ENCODE measurements around the gene AP3D1. TPM values are rescaled to one million over a fixed set of nuclear protein-coding genes. Genes with fewer than 3 reads are reported as not detected.

AP3D1 gene
- total RNA-seq, 2 donors from 2014 or later: 82.2 to 86.0 TPM

- Mint-ChIP-seq H3K36me3 (ENCODE audit: low read depth) (no peaks in the 10 kb centered on the region), H3K27me3 (no peaks in the 10 kb centered on the region), H3K4me3 (no peak overlapping the region), H3K27ac (peak overlapping the region; percentile 54), H3K4me1 (peaks cover 18% of the 10 kb centered on the region)
- DNase-seq (no peak), ATAC-seq (no peak)
- no peaks in the 10 kb centered on the region for H3K9me3 ChIP-seq (ENCODE audit: control insufficient read depth, low read length, poor library complexity, severe bottlenecking)
These were observed 22.6 kb upstream of the AP3D1 start for GRCh38 chr19:2173767-2174577.

- H3K9me3 ChIP-seq (ENCODE audit: control insufficient read depth, low read length, poor library complexity, severe bottlenecking): no peaks in the 10 kb centered on the region
- Mint-ChIP-seq H3K27me3 (no peaks in the 10 kb centered on the region), H3K27ac (peak overlapping the region; percentile 54), H3K4me1 (peaks cover 24% of the 10 kb centered on the region), H3K4me3 (no peak overlapping the region), H3K36me3 (ENCODE audit: low read depth) (no peaks in the 10 kb centered on the region)
- ATAC-seq (no peak), DNase-seq (no peak)
These were observed 22.0 kb upstream of the AP3D1 start for GRCh38 chr19:2173388-2173766.

GRCh38 chr19:2171349-2172145, 20.2 kb upstream of the AP3D1 start:
- Mint-ChIP-seq H3K27me3 (no peaks in the 10 kb centered on the region), H3K4me1 (peaks cover 29% of the 10 kb centered on the region), H3K4me3 (peak overlapping the region; percentile 28), H3K27ac (peak overlapping the region; percentile 82), H3K36me3 (ENCODE audit: low read depth) (no peaks in the 10 kb centered on the region)
- ATAC-seq (peak; percentile 96), DNase-seq (peak; percentile 66 to 81 (median 77))
- H3K9me3 ChIP-seq (ENCODE audit: control insufficient read depth, low read length, poor library complexity, severe bottlenecking): no peaks in the 10 kb centered on the region

- Mint-ChIP-seq H3K27ac (peak overlapping the region; percentile 82), H3K4me1 (peaks cover 26% of the 10 kb centered on the region)
These were observed 19.6 kb upstream of the AP3D1 start for GRCh38 chr19:2170987-2171348.

GRCh38 chr19:2170219-2170618, 18.9 kb upstream of the AP3D1 start:
- no peak for ATAC-seq
- DNase-seq: no peak
- H3K4me1 Mint-ChIP-seq: peaks cover 31% of the 10 kb centered on the region
- no peak overlapping the region for H3K4me3 Mint-ChIP-seq
- H3K36me3 Mint-ChIP-seq (ENCODE audit: low read depth): no peaks in the 10 kb centered on the region
- H3K9me3 ChIP-seq (ENCODE audit: control insufficient read depth, low read length, poor library complexity, severe bottlenecking): no peaks in the 10 kb centered on the region
- H3K27me3 Mint-ChIP-seq: no peaks in the 10 kb centered on the region
- peak overlapping the region; percentile 82 for H3K27ac Mint-ChIP-seq

More at GRCh38 chr19:2170987-2171348, 19.6 kb upstream of the AP3D1 start:
- no peaks in the 10 kb centered on the region for H3K9me3 ChIP-seq (ENCODE audit: control insufficient read depth, low read length, poor library complexity, severe bottlenecking)
- Mint-ChIP-seq H3K36me3 (ENCODE audit: low read depth) (no peaks in the 10 kb centered on the region), H3K4me3 (peak overlapping the region; percentile 28), H3K27me3 (no peaks in the 10 kb centered on the region)
- ATAC-seq (peak; percentile 17), DNase-seq (no peak)

GRCh38 chr19:2168619-2169424, 17.5 kb upstream of the AP3D1 start:
- Mint-ChIP-seq H3K4me3 (peak overlapping the region; percentile 74), H3K4me1 (peaks cover 31% of the 10 kb centered on the region), H3K27me3 (no peaks in the 10 kb centered on the region), H3K36me3 (ENCODE audit: low read depth) (no peaks in the 10 kb centered on the region), H3K27ac (peak overlapping the region; percentile 91)
- ATAC-seq (peak; percentile 36), DNase-seq (peak; percentile 28 to 36 (median 31))
- H3K9me3 ChIP-seq (ENCODE audit: control insufficient read depth, low read length, poor library complexity, severe bottlenecking): no peaks in the 10 kb centered on the region

- ATAC-seq: no peak
- no peak for DNase-seq
- Mint-ChIP-seq H3K36me3 (ENCODE audit: low read depth) (no peaks in the 10 kb centered on the region), H3K4me3 (peak overlapping the region; percentile 74), H3K27me3 (no peaks in the 10 kb centered on the region), H3K4me1 (peaks cover 31% of the 10 kb centered on the region), H3K27ac (peak overlapping the region; percentile 91)
- no peaks in the 10 kb centered on the region for H3K9me3 ChIP-seq (ENCODE audit: control insufficient read depth, low read length, poor library complexity, severe bottlenecking)
These were observed 16.7 kb upstream of the AP3D1 start for GRCh38 chr19:2167896-2168618.

GRCh38 chr19:2166741-2167738, 15.7 kb upstream of the AP3D1 start:
- Mint-ChIP-seq H3K4me3 (peak overlapping the region; percentile 50), H3K27me3 (no peaks in the 10 kb centered on the region), H3K4me1 (peaks cover 31% of the 10 kb centered on the region), H3K27ac (no peak overlapping the region), H3K36me3 (ENCODE audit: low read depth) (no peaks in the 10 kb centered on the region)
- no peaks in the 10 kb centered on the region for H3K9me3 ChIP-seq (ENCODE audit: control insufficient read depth, low read length, poor library complexity, severe bottlenecking)
- DNase-seq (no peak), ATAC-seq (no peak)

GRCh38 chr19:2164020-2164998, 12.9 kb upstream of the AP3D1 start:
- no peak for DNase-seq
- Mint-ChIP-seq H3K36me3 (ENCODE audit: low read depth) (no peaks in the 10 kb centered on the region), H3K4me1 (peaks cover 24% of the 10 kb centered on the region), H3K27me3 (no peaks in the 10 kb centered on the region), H3K4me3 (peak overlapping the region; percentile 94), H3K27ac (peak overlapping the region; percentile 51)
- H3K9me3 ChIP-seq (ENCODE audit: control insufficient read depth, low read length, poor library complexity, severe bottlenecking): no peaks in the 10 kb centered on the region
- peak; percentile 44 for ATAC-seq

GRCh38 chr19:2160379-2160778, 9.0 kb upstream of the AP3D1 start:
- H3K9me3 ChIP-seq (ENCODE audit: control insufficient read depth, low read length, poor library complexity, severe bottlenecking): no peaks in the 10 kb centered on the region
- DNase-seq (no peak), ATAC-seq (no peak)
- Mint-ChIP-seq H3K4me1 (peaks cover 13% of the 10 kb centered on the region), H3K27me3 (no peaks in the 10 kb centered on the region), H3K36me3 (ENCODE audit: low read depth) (no peaks in the 10 kb centered on the region), H3K27ac (no peak overlapping the region), H3K4me3 (no peak overlapping the region)

GRCh38 chr19:2157452-2157851, 6.1 kb upstream of the AP3D1 start:
- H3K36me3 Mint-ChIP-seq (ENCODE audit: low read depth): no peaks in the 10 kb centered on the region
- H3K27ac Mint-ChIP-seq: peak overlapping the region; percentile 4
- ATAC-seq: no peak
- H3K9me3 ChIP-seq (ENCODE audit: control insufficient read depth, low read length, poor library complexity, severe bottlenecking): no peaks in the 10 kb centered on the region
- H3K27me3 Mint-ChIP-seq: no peaks in the 10 kb centered on the region
- H3K4me3 Mint-ChIP-seq: no peak overlapping the region
- peaks cover 9% of the 10 kb centered on the region for H3K4me1 Mint-ChIP-seq
- no peak for DNase-seq

Measured in T-helper 17 cell (primary cell).